Right lobe of liver (tissue), 4 donors: ENCODE data around the gene CDYL2.

Source experiments
- CTCF ChIP-seq, 4 donors: fragments of 200-600 bp in 3 of 4; fragments of 450-650 bp in 1 of 4; IDR thresholded peaks; one replicate each; pipeline versions ENCODE4 v1.5.1 to v1.8.0; 2016 to 2022; ENCODE audit warnings: antibody characterized with exemption in 4 of 4, mild to moderate bottlenecking in 2 of 4
- POLR2A ChIP-seq: fragments of 450-650 bp; IDR thresholded peaks from one replicate; pipeline ENCODE4 v1.6.1; 2017; ENCODE audit warnings: antibody characterized with exemption, mild to moderate bottlenecking
- donor health status: DM: no; HTN: no; CAD: no.
- donor health status: DM: no; HTN: no; CAD: no.
- donor health status: DM: no; HTN: yes; CAD: no.

- no peak for TF ChIP-seq CTCF (IDR thresholded peaks at IDR 0.05)
- no peak for TF ChIP-seq POLR2A
These were observed 116.8 kb downstream of the CDYL2 start for GRCh38 chr16:80687606-80688005.
